Activated CD4-positive, alpha-beta T cell treated with anti-CD3 and anti-CD28 coated beads, Interleukin-2, amount 50 U/mL, for 48 hours (primary cell): ENCODE measurements around the gene NBAS.

Experiments
- DNase-seq, 2 experiments: peaks; one replicate each; pipeline ENCODE4 v3.0.0-alpha.2; 2020

The NBAS gene

DNA sequence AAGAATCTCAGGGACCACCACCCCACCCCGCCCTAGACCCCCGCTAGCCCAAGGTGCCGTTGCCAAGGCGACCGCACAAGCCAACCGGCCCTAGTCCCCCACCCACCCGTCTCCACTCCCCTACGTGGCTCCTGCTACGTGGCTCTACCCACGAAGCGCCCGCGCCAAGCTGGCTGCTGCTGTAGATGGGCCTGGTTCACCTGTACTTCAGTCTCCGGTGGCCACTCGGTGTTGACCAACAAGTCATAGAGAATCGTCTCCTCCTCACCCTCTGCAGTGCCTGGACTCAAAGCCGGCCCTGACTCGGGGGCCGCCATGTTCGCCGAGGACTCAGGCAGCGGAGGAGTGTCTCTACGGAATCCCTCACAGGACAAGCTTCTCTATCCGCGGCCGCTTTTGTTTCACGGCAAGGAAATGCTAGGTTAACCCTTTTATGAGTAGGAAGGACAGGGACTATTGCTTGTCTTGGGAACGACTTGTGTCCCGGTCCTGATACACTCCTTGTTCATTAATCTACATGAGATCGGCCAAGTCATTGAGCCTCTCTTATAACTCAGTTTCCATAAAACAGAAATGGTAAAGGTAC lies at the start of gene NBAS:
NBAS (minus strand) TSS at position 347 of the 586 bp plus-strand sequence; CDS start at position 317, 30 bp downstream.
- DNase-seq, result peak; percentile 78 to 86

DNA sequence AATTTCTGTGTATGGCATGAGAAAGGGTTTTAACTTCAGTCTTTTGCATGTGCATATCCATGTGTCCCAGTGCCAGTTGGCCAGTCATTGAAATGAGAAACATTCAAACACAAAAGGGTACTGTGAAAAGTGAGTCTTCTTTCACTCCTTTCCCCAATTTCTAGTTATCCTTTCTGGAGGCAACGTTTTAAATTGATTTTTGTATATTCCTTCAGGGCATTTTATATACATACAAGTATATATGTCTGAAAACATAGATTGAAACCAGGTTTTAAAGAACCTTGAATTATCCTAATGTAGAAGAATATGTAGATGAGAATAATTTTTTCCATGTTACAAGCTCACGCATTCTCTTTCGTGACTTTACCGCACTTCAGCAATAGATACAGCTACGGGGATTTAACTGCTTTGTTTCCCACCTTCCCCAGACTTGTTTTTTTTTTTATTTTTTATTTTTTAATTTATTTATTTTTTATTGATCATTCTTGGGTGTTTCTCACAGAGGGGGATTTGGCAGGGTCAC lies 49.4 kb upstream of the NBAS start:
- no peak for DNase-seq

DNA sequence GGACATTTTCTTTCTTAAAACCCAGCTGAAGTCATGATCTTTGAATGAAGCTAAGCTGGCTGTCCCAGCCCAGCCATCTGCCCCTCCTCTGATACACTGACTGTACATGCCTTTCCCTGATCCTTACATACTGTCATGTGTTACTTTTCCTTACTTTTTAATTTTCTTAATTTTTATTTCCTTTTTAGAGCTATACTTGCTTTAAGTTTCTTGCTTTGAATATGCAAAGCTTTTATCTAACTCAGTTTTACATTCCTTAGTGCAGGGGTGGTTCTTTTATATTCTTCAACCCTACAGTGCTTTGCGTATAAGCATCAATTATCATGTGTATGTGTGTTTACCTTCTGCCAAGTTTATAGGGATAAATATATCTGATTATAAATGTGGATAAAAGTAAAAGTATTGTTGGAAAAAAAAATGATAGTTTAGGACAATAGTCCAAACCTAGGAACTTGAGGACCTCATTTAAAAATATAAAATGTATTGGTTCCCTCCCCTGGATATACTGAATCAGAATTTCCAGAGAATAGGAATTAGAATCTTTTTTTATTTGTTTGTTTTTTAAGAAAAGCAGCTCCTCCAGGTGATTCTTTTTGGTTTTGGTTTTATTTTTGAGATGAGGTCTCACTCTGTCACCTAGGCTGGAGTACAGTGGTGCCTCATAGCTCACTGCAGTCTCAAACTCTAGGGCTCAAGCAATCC lies 48.4 kb upstream of the NBAS start:
- no peak for DNase-seq

GRCh38 chr2:15608392-15608761 lies 47.2 kb upstream of the NBAS start:
- DNase-seq, result no peak

DNA sequence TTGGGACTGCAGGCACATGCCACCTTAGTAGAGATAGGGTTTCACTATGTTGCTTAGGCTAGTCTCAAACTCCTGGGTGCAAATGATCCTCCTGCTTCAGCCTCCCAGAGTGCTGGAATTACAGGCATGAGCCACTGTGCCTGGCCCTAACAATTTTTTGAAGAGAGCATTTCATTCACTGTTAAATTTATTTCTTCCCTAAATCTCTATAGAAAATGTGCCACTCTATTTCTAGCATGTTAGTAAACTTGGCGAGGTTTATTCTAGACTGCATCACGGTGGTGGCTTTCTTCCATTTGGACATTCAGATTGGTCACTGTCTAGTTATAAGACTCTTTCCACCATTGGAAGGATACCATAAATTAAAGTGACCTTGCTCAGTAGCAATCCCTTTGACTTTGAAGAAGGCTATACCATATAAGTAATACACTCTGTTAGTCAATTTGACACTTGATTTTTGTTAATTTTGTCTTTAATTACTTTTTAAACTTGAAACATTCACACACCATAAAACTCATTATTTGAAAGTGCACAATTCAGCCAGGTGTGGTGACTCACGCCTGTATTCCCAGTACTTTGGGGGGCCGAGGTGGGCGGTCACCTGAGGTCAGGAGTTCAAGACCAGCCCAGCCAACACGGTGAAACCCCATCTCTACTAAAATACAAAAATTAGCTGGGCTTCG lies 46.7 kb upstream of the NBAS start:
- DNase-seq, result no peak

DNA sequence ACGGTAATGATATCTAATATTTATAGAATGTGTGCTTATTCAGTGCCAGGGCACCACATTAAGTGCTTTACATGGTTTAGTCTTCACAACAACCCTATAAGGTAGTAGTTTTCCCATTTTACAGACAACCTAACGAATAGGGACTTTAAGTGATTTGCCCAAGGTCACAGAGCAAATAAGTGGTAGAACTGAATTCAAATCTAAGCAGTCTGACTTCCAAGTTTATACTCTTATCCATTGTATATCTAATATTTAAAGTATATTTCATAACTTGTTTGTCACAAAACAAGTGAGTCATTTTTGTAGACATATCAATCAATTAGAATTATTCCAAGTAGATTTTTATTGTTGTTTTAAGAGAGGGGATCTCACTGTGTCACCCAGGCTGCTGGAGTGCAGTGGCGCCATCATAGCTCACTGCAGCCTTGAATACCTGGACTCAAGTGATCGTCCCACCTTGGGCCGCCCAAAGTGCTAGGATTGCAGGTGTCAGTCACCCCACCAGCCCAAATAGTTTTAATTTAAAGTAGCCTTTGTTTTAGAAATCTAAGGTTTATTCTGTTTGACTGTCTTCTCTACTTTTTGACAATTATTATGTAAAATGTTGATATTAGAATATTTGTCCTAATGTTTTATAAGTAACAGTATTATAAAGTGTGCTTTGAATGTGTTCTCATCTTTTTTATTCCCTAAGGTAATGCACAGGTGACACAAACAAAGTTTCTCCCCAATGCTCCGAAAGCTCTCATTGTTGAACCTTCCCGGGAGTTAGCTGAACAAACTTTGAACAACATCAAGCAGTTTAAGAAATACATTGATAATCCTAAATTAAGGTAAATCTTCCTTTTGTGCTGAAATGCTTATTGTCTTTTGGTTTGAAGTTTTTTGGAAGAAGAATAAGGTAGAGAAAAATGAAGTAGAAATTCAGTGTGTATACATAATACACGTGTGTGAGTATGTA lies 45.6 kb upstream of the NBAS start:
- DNase-seq, result no peak

DNA sequence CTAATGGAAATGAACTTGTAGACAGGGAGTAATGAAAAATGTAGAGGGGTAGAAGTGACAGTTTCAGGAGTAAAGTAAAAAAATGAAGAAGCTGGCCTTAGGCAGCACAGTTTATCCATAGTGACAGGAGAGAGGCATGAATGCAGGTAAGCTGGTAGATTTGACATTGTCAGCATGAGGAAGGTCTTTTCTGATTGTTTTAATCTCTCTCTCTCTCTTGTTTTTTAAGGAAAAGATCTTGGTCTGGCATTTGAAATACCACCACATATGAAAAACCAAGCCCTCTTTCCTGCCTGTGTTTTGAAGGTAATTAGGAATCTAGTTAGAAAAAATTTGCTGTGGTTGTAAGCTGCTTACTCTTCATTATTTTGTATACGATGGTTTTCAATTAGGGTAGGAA lies 44.6 kb upstream of the NBAS start:
- no peak for DNase-seq

DNA sequence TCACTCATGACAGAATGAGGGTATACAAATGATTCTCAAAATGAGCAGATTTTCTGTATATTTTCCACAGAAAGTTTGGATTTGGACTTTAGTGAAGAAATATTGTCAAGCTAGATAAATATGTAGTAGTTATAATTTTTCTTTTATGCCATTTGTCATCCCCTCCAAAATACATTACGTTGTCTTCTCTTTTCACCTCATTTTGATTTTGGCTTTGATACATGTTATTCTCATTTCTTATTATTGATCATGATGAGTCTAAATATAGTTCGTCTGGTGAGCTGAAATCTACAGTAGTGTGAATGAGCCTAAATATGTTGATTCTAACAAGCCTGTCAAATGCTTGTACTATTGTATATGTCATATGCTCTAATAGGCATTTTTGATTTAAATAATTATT lies 42.8 kb upstream of the NBAS start:
- DNase-seq, result no peak

GRCh38 chr2:15603044-15603765 lies 42.1 kb upstream of the NBAS start:
- no peak for DNase-seq

DNA sequence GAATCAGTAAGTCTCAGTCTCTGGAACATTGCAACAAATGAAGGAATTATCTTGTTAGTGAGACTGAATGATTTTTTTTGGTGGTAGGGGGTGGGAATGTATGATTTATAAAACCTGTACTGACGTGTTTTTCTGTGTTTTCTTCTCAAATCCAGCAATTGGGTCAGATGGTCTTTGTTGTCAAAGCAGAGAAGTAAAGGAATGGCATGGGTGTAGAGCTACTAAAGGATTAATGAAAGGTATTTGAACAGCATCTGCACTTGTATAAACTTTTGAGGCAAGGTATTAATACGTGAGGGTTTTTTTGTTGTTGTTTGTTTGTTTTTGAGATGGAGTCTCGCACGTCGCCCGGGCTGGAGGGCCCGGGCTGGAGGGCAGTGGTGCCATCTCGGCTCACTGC lies 41.3 kb upstream of the NBAS start:
- DNase-seq, result no peak

DNA sequence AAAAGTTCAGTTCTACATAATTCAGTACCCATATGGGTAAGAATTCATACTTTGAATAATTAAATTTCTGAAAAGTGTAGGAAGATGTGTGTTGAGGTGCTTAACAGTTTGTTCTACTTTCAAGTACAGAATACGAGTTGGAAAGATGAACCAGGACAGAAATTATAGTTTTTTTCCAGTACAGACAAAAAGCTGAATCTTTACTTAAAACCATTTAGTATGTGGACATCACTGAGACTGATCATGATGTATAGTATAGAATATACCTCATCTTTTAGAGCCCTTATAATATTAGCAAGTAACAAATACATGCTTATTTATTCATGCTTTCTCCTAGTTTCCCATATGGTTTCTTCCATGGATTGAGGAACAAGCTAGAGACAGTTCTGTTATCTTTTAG lies 40.5 kb upstream of the NBAS start:
- DNase-seq, result no peak

GRCh38 chr2:15599994-15600393 lies 38.9 kb upstream of the NBAS start:
- DNase-seq, result no peak

DNA sequence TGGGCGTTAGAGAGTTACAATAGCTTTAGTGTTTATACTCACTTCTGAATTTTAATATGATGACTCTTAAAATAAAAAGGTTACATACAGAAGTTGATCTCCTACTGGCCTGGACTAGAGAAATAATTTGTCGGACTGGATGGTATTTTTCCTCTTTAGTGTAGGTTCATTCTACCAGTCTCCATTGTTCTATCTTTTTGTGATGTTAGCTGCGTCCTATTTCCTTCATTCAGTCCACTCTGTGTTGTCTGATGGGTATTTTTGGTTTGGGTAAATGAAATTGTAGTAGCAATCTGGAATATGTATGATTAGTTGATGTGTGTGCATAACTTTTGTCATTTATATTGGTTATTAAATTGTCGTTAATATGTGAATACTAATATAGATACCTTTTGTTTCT lies 35.8 kb upstream of the NBAS start:
- no peak for DNase-seq

- DNase-seq, result no peak
Observed at GRCh38 chr2:15596350-15596749, 35.2 kb upstream of the NBAS start.

- no peak for DNase-seq
Observed at GRCh38 chr2:15595936-15596335, 34.8 kb upstream of the NBAS start.

DNA sequence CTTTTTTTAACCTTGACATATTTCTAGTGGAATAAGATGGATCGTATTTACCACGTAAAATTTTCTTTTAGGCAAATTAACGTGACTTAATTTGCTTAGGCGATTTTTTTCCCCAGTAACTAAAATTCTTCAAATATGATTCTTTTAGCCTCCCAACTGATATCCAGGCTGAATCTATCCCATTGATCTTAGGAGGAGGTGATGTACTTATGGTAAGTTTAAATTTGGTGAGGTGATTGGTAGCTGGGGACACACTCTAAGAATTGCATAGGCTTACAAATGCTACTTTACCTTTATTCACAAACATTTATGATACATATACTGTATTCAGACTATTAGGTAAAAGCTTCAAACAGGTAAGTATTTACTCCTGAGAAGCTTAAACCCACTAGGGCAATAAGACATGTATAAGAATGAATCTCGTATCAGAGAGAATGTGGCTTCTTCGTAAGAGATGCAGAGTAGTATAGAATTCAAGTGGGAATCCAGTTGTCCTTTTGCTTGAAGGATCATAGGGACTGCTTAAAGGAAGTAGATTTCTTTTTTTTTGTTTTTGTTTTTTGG lies 34.3 kb upstream of the NBAS start:
- no peak for DNase-seq

- DNase-seq, result no peak
Observed at GRCh38 chr2:15594291-15595256, 33.4 kb upstream of the NBAS start.

DNA sequence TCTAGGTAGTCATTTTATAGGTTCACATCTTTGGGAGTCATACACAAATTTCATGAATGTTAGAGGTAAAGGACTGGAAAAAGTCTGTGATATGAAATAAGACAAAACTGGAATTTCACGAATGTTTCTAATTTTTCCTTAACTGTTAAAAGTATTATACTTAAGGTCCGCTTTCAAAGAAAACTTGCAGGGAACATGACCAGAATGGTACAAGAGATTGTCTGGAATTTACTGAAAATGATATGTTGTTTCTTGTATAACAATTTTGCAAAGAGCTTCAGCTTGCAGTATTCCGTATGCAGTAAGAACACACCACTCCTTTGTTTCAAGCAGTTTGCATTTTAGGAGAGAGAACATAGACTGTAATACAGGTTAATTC lies 32.2 kb upstream of the NBAS start:
- no peak for DNase-seq

DNA sequence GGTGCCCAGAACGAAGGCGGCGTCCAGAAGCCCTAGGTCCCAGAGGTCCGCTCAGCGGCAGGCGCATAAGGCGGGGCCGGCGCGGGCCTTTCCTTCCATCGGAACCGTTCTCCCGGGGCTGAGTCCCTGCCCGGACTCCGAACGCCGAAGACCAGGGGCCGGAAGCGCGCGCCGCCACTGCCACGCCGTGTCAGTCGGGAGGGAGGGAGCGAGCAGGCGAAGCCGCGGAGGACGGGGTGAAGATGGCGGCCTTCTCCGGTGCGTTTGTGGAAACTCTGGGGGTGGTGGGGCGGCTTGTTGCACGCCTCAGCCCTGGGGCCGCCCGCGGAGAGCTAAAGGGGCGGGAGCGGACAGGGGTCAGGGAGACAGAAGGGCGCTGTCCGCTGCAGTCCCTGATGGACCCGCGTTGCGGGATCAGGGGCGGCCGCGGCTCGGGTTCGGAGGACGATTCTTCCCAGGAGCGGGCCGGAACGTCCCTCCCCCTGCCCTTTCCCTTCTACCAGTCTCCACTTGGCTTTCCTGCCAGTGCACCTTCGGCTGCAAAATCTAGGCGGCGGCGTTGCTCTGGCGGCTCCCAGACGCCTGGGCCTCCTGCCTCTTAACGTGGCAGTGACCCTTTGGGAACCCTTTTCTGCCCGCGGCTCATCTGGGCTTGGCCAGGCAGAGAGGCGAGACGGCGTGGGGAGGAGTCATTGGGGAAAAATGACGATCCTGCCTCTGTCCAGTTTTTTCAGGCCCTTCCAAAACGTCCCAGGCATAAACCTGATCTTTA lies 30.7 kb upstream of the NBAS start, which contains the start of gene DDX1:
DDX1 (plus strand) TSS at position 177 of the 772 bp plus-strand sequence; CDS start at position 243, 66 bp downstream.
- DNase-seq, result peak; percentile 83 to 88

GRCh38 chr2:15591373-15591691 lies 30.2 kb upstream of the NBAS start:
- DNase-seq, result no peak
